ENCODE results near the gene ATG4D.

Gene ATG4D

GRCh38 chr19:10543420-10544241 is at the start of gene ATG4D:
ATG4D (plus strand) TSS chr19:10543904; CDS start chr19:10544091, 187 bp downstream.
- peak; percentile 100 for DNase-seq (ENCODE audit: low spot score)

GRCh38 chr19:10497371-10497770 is 46.3 kb upstream of the ATG4D start:
- DNase-seq (ENCODE audit: low spot score): no peak

- DNase-seq (ENCODE audit: low spot score): peak; percentile 58
Observed at GRCh38 chr19:10499550-10500246, 44.0 kb upstream of the ATG4D start.

- DNase-seq (ENCODE audit: low spot score): no peak
Observed at GRCh38 chr19:10500247-10500592, 43.5 kb upstream of the ATG4D start.

GRCh38 chr19:10501971-10502523 is 41.7 kb upstream of the ATG4D start:
- peak; percentile 71 for DNase-seq (ENCODE audit: low spot score)

- DNase-seq (ENCODE audit: low spot score): peak; percentile 95
Observed at GRCh38 chr19:10502524-10503001, 41.1 kb upstream of the ATG4D start.

GRCh38 chr19:10503002-10503789 is 40.5 kb upstream of the ATG4D start, which contains the start of gene KEAP1:
KEAP1 (minus strand) TSS chr19:10503356; CDS start chr19:10500033, 3,323 bp downstream.
- DNase-seq (ENCODE audit: low spot score): peak; percentile 51

- DNase-seq (ENCODE audit: low spot score): peak; percentile 72
Observed at GRCh38 chr19:10505583-10506229, 38.0 kb upstream of the ATG4D start.

- DNase-seq (ENCODE audit: low spot score): no peak
Observed at GRCh38 chr19:10508036-10508435, 35.7 kb upstream of the ATG4D start.

GRCh38 chr19:10508707-10509106 is 35.0 kb upstream of the ATG4D start:
- DNase-seq (ENCODE audit: low spot score): no peak

- DNase-seq (ENCODE audit: low spot score): peak; percentile 75
Observed at GRCh38 chr19:10510301-10510802, 33.4 kb upstream of the ATG4D start.

- no peak for DNase-seq (ENCODE audit: low spot score)
Observed at GRCh38 chr19:10513223-10513622, 30.5 kb upstream of the ATG4D start.

GRCh38 chr19:10514211-10515145 is 29.2 kb upstream of the ATG4D start:
- DNase-seq (ENCODE audit: low spot score): peak; percentile 85

GRCh38 chr19:10516064-10516385 is 27.7 kb upstream of the ATG4D start:
- DNase-seq (ENCODE audit: low spot score): no peak

GRCh38 chr19:10516671-10517286 is 26.9 kb upstream of the ATG4D start:
- peak; percentile 32 for DNase-seq (ENCODE audit: low spot score)

GRCh38 chr19:10517361-10517759 is 26.3 kb upstream of the ATG4D start, which contains the start of gene S1PR5:
S1PR5 (minus strand) TSS chr19:10517447; CDS start chr19:10515011, 2,436 bp downstream.
- peak; percentile 72 for DNase-seq (ENCODE audit: low spot score)

- peak; percentile 76 for DNase-seq (ENCODE audit: low spot score)
Observed at GRCh38 chr19:10517760-10518443, 25.8 kb upstream of the ATG4D start.

- peak; percentile 31 for DNase-seq (ENCODE audit: low spot score)
Observed at GRCh38 chr19:10518444-10519361, 25.0 kb upstream of the ATG4D start.

Data from iPS-NIHi11 (cell line).